D721Med (cell line): Measurements from ENCODE around the gene PRICKLE4.
A peak's percentile ranks its signal among the peaks of the same experiment; 100 is the strongest.

Source experiments
- DNase-seq: peaks from one replicate; pipeline ENCODE4 v3.0.0; 2011; ENCODE audit warnings: low spot score; ENCODE audit not compliant: insufficient read length
- FAIRE-seq: peaks from 2 replicates; lab custom pipeline; 2011; peaks lifted over from hg19 to GRCh38; lab: Jason Lieb, UNC
- TF ChIP-seq, protein P1 (sequence below): IDR thresholded peaks from 2 replicates; pipeline ENCODE4 v1.5.1; 2012; ENCODE audit warnings: mild to moderate bottlenecking, control low read depth; ENCODE audit not compliant: insufficient read depth; ENCODE audit errors: missing control alignments

The PRICKLE4 gene

GRCh38 chr6:41780551-41781365, at the start of gene PRICKLE4:
PRICKLE4 (plus strand) TSS chr6:41780782; CDS start chr6:41783474, 2,692 bp downstream.
- DNase-seq: no peak
- TF ChIP-seq, protein P1, sequence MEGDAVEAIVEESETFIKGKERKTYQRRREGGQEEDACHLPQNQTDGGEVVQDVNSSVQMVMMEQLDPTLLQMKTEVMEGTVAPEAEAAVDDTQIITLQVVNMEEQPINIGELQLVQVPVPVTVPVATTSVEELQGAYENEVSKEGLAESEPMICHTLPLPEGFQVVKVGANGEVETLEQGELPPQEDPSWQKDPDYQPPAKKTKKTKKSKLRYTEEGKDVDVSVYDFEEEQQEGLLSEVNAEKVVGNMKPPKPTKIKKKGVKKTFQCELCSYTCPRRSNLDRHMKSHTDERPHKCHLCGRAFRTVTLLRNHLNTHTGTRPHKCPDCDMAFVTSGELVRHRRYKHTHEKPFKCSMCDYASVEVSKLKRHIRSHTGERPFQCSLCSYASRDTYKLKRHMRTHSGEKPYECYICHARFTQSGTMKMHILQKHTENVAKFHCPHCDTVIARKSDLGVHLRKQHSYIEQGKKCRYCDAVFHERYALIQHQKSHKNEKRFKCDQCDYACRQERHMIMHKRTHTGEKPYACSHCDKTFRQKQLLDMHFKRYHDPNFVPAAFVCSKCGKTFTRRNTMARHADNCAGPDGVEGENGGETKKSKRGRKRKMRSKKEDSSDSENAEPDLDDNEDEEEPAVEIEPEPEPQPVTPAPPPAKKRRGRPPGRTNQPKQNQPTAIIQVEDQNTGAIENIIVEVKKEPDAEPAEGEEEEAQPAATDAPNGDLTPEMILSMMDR: no peak
- no peak for FAIRE-seq

- DNase-seq: no peak
- FAIRE-seq: no peak
- TF ChIP-seq, protein P1: no peak
Observed at GRCh38 chr6:41731561-41732086, 49.0 kb upstream of the PRICKLE4 start.

GRCh38 chr6:41732149-41732548, 48.4 kb upstream of the PRICKLE4 start:
- TF ChIP-seq, protein P1: no peak
- no peak for FAIRE-seq
- no peak for DNase-seq

GRCh38 chr6:41732591-41733359, 47.8 kb upstream of the PRICKLE4 start:
- no peak for FAIRE-seq
- TF ChIP-seq, protein P1: no peak

GRCh38 chr6:41733360-41733706, 47.2 kb upstream of the PRICKLE4 start:
- TF ChIP-seq, protein P1: no peak
- FAIRE-seq (no peak), DNase-seq (no peak)

More at GRCh38 chr6:41732591-41733359, 47.8 kb upstream of the PRICKLE4 start:
- no peak for DNase-seq

DNA sequence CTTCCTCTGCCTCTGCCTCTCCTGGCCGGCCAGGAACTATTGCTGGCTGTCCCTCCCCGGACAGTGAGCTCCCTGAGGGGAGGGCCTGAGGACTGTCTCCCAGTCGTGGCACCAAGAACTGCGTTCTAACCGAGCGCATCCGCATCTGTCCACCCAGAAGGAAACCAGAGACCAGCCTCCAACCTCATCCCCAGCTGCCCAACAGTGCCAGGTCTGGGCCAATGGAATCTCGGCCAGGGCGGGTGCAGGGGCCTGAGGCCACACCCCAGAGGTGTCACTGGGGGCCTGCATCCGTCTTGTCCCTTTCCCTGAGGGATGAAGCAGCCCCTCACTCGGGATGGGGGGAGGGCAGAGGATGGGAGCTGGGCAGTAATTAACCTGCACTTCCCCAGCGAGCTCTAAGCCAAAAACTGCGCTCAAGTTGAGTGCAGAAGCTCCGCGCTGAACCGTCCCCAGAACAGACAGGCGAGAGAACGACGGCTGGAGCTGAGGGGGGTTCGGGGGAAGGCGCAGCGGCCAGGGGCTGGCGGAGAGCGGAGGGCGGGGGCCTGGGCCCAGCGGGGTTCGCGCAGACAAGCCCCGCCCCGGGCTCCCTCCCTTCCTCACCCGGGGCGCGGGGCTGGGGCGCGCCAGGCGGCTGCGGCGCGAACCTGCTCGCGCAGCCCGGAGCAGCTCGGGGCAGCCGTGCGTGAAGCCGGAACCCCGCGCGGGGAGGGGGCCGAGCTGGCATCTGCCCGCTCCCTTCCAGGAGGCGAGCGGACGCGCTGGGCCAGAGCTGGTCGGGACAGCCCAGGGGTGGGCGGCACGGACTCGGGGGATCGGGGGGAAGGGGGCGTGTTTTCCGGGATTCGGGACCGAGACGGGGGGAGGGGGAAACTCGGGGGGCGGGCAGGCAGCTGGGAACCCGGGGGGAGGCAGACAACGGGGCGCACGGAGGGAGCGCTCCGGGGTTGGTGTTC, 46.6 kb upstream of the PRICKLE4 start:
- DNase-seq (peak; percentile 77), FAIRE-seq (no peak)

More for the DNA sequence above, 46.6 kb upstream of the PRICKLE4 start:
- TF ChIP-seq, protein P1: no peak
